CD4-positive, CD25-positive, alpha-beta regulatory T cell (primary cell): ENCODE data around the gene MAGOHB. TPM values are rescaled to one million over a fixed set of nuclear protein-coding genes. Genes with fewer than 3 reads are reported as not detected.

Experiments
- ATAC-seq, 2 donors: fragments of 150-1000 bp; cut with Tn5 transposase; one replicate each; pipeline ENCODE4 v1.10.0; 2021; ENCODE audit warnings: low read depth in 2 of 2, moderate number of reproducible peaks in 2 of 2, moderate library complexity in 1 of 2
- DNase-seq, 3 donors: peaks; one replicate each; pipeline versions ENCODE4 v3.0.0 to v3.0.0-alpha.2; 2012 to 2022; ENCODE audit warnings: mixed read lengths in 1 of 3
- H3K27ac ChIP-seq: one replicate; pipeline ENCODE4 v1.7.0; 2013; ENCODE audit warnings: mild to moderate bottlenecking, low read length; ENCODE audit not compliant: insufficient read depth, poor library complexity, severe bottlenecking
- H3K27me3 ChIP-seq: one replicate; pipeline ENCODE4 v1.7.0; 2013; ENCODE audit warnings: low read length; ENCODE audit not compliant: control insufficient read depth, insufficient read depth
- H3K36me3 ChIP-seq: one replicate; pipeline ENCODE4 v1.7.0; 2013; ENCODE audit warnings: mild to moderate bottlenecking, low read length, moderate library complexity; ENCODE audit not compliant: control insufficient read depth, insufficient read depth
- H3K4me1 ChIP-seq: 2 replicates; pipeline ENCODE4 v1.7.0; 2013; ENCODE audit warnings: mild to moderate bottlenecking, low read length; ENCODE audit not compliant: insufficient read depth, control insufficient read depth, poor library complexity, severe bottlenecking
- H3K4me3 ChIP-seq: one replicate; pipeline ENCODE4 v1.7.0; 2013; ENCODE audit warnings: low read depth, mild to moderate bottlenecking, low read length, moderate library complexity
- H3K9me3 ChIP-seq, 2 experiments: 1 replicate in 1 of 2; 2 replicates in 1 of 2; pipeline ENCODE4 v1.7.0; 2013; ENCODE audit warnings: low read length in 2 of 2, mild to moderate bottlenecking in 1 of 2, moderate library complexity in 1 of 2; ENCODE audit not compliant: control insufficient read depth in 2 of 2
- H3K27ac Mint-ChIP-seq, 3 donors: one replicate each; pipeline ENCODE4 v1.8.0; 2020 to 2022; ENCODE audit warnings: mild to moderate bottlenecking in 3 of 3, mixed read lengths in 3 of 3, moderate library complexity in 2 of 3
- H3K27me3 Mint-ChIP-seq: one replicate; pipeline ENCODE4 v1.8.0; 2022; ENCODE audit warnings: mild to moderate bottlenecking, mixed read lengths
- H3K36me3 Mint-ChIP-seq: one replicate; pipeline ENCODE4 v1.8.0; 2020; ENCODE audit warnings: mixed read lengths
- H3K4me1 Mint-ChIP-seq, 4 donors: one replicate each; pipeline ENCODE4 v1.8.0; 2020 to 2022; ENCODE audit warnings: mixed read lengths in 4 of 4, mild to moderate bottlenecking in 1 of 4
- H3K4me3 Mint-ChIP-seq, 4 donors: one replicate each; pipeline ENCODE4 v1.8.0; 2020 to 2022; ENCODE audit warnings: mild to moderate bottlenecking in 4 of 4, mixed read lengths in 4 of 4, moderate library complexity in 3 of 4
- H3K9me3 Mint-ChIP-seq, 7 donors: one replicate each; pipeline ENCODE4 v1.8.0; 2020 to 2022; ENCODE audit warnings: mixed read lengths in 7 of 7, mild to moderate bottlenecking in 3 of 7, moderate library complexity in 2 of 7
- polyA plus RNA-seq, 4 donors: library from polyadenylated mRNA; unstranded; fragments of 300-500 nt; fragmentation: Illumina TruSeq; gene quantifications; one replicate each; pipeline ENCODE4 v1.2.3, GENCODE V29; 2021
- total RNA-seq: library from RNA; stranded (reverse); gene quantifications from one replicate; pipeline ENCODE4 v1.2.3, GENCODE V29; 2022

The MAGOHB gene
- total and polyA plus RNA-seq, 5 donors from 2014 or later, result 13.8 to 53.8 (median 41.8) TPM

GRCh38 chr12:10554756-10555481, 58.5 kb downstream of the MAGOHB start:
- Mint-ChIP-seq H3K9me3 (peaks cover 0 to 6% (median 0%) of the 10 kb centered on the region in 7 donors), H3K36me3 (no peaks in the 10 kb centered on the region), H3K27ac (peak overlapping the region in 1 of 3 donors; percentile 24), H3K4me3 (peak overlapping the region in 1 of 4 donors; percentile 15), H3K27me3 (peaks cover 11% of the 10 kb centered on the region), H3K4me1 (peaks cover 0 to 2% (median 0%) of the 10 kb centered on the region in 4 donors)
- DNase-seq (no peak), ATAC-seq (no peak)
- Histone ChIP-seq H3K27ac (no peak overlapping the region), H3K36me3 (no peaks in the 10 kb centered on the region), H3K4me3 (no peak overlapping the region), H3K4me1 (no peaks in the 10 kb centered on the region), H3K9me3 (no peaks in the 10 kb centered on the region), H3K27me3 (peaks cover 6% of the 10 kb centered on the region)

DNA sequence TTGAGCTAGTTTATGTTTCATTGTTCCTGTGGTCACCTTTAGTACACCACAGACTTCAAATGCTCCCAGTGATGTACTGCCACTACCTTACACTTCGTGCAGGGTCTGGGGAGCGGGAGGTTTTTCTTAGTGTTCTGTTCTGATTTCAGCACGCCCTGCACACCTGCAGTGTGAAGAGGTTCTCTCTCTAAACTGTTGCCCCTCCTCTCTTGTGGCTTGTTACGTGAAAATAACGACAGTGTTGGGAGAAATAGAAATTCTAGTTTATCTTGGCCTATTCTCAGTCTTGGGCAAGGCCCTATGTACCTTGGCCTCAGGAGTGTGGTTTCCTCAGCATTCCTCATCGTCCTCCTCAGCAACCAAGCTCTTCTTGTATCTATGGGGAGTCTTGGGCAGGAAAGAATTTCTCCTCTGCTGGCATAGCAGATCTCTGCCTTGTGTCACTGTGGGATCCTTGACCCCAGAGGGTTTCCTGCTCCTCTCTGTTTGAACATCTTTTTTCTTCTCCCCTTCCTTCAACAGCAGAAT, 59.1 kb downstream of the MAGOHB start:
- no peaks in the 10 kb centered on the region for H3K36me3 Mint-ChIP-seq

More for the DNA sequence above, 59.1 kb downstream of the MAGOHB start:
- no peaks in the 10 kb centered on the region for H3K36me3 ChIP-seq
- H3K4me3 ChIP-seq, result no peak overlapping the region
- H3K4me1 ChIP-seq, result no peaks in the 10 kb centered on the region
- Mint-ChIP-seq H3K27ac (no peak overlapping the region), H3K4me3 (no peak overlapping the region), H3K27me3 (peaks cover 6% of the 10 kb centered on the region), H3K4me1 (peaks cover 0 to 2% (median 0%) of the 10 kb centered on the region in 4 donors), H3K9me3 (peaks cover 0 to 6% (median 0%) of the 10 kb centered on the region in 7 donors)
- peaks cover 4% of the 10 kb centered on the region for H3K27me3 ChIP-seq
- ATAC-seq, result no peak
- H3K27ac ChIP-seq, result no peak overlapping the region
- DNase-seq, result no peak
- H3K9me3 ChIP-seq, result no peaks in the 10 kb centered on the region

Other genes with a start within 250 kb of the MAGOHB start
- 2.7 TPM for gene KLRK1, start 223.6 kb downstream of the MAGOHB start, total RNA-seq
- 1 to 10 TPM in 3 of 4 donors, under 1 TPM in 1; 0.98 to 2.8 (median 2.3) TPM for gene KLRK1, start 223.6 kb downstream of the MAGOHB start, polyA plus RNA-seq
- gene KLRC4, start 203.9 kb downstream of the MAGOHB start, total RNA-seq, result not detected
- gene KLRC4, start 203.9 kb downstream of the MAGOHB start, polyA plus RNA-seq, result not detected
- not detected for gene KLRC3, start 193.0 kb downstream of the MAGOHB start, total RNA-seq
- not detected for gene KLRC3, start 193.0 kb downstream of the MAGOHB start, polyA plus RNA-seq
- gene KLRC2, start 177.6 kb downstream of the MAGOHB start, total RNA-seq, result not detected
- not detected for gene KLRC2, start 177.6 kb downstream of the MAGOHB start, polyA plus RNA-seq
- not detected for gene KLRC1, start 160.2 kb downstream of the MAGOHB start, total RNA-seq
- gene KLRC1, start 160.2 kb downstream of the MAGOHB start, polyA plus RNA-seq, result under 1 TPM in 2 of 4 donors, not detected in 2; 0.17 to 0.24 TPM
- gene EIF2S3B, start 107.7 kb downstream of the MAGOHB start, total RNA-seq, result 0.62 TPM
- gene EIF2S3B, start 107.7 kb downstream of the MAGOHB start, polyA plus RNA-seq, result under 1 TPM; 0.15 to 0.76 (median 0.45) TPM
- gene STYK1, start 60.4 kb upstream of the MAGOHB start, total RNA-seq, result not detected
- gene STYK1, start 60.4 kb upstream of the MAGOHB start, polyA plus RNA-seq, result not detected
- gene YBX3, start 109.7 kb upstream of the MAGOHB start, total RNA-seq, result 12.2 TPM
- 1 to 10 TPM; 2.3 to 5.2 (median 3.2) TPM for gene YBX3, start 109.7 kb upstream of the MAGOHB start, polyA plus RNA-seq
- not detected for gene TAS2R7, start 189.0 kb upstream of the MAGOHB start, total RNA-seq
- not detected for gene TAS2R7, start 189.0 kb upstream of the MAGOHB start, polyA plus RNA-seq
- gene TAS2R8, start 193.7 kb upstream of the MAGOHB start, total RNA-seq, result not detected
- gene TAS2R8, start 193.7 kb upstream of the MAGOHB start, polyA plus RNA-seq, result not detected
- gene TAS2R9, start 196.6 kb upstream of the MAGOHB start, total RNA-seq, result not detected
- under 1 TPM in 1 of 4 donors, not detected in 3; 0.22 TPM for gene TAS2R9, start 196.6 kb upstream of the MAGOHB start, polyA plus RNA-seq
- gene TAS2R10, start 212.7 kb upstream of the MAGOHB start, total RNA-seq, result not detected
- gene TAS2R10, start 212.7 kb upstream of the MAGOHB start, polyA plus RNA-seq, result not detected
- 1.6 TPM for gene PRR4, start 235.9 kb upstream of the MAGOHB start, total RNA-seq
- 1 to 10 TPM in 2 of 4 donors, under 1 TPM in 2; 0.51 to 2.4 (median 1.0) TPM for gene PRR4, start 235.9 kb upstream of the MAGOHB start, polyA plus RNA-seq